Suppressor macrophage treated with lipopolysaccharide for 4 hours (primary cell): Measurements from ENCODE around the gene MAD1L1.

Experiments
- DNase-seq: peaks from one replicate; pipeline ENCODE4 v3.0.0-alpha.2; 2020

MAD1L1 gene

DNA sequence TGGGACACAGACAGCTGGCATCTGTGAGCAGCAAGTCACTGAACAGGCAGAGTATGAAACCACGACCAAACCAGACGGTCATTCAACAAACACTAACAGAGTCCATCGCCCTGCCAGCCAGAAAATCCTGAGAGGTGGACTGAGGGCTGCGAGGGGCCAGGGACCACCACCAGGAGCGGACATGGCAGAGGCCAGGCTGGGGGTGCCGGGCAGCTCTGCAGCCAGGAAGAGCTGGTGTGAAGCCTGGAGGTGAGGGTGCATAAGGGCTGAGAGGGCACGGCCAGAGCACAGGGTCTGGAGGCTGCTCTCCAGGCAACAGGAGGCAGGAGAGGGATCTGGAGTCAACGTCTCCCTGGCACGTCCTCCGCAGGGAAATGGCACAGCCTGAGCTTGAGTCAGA lies 15.5 kb downstream of the MAD1L1 start:
- no peak for DNase-seq

DNA sequence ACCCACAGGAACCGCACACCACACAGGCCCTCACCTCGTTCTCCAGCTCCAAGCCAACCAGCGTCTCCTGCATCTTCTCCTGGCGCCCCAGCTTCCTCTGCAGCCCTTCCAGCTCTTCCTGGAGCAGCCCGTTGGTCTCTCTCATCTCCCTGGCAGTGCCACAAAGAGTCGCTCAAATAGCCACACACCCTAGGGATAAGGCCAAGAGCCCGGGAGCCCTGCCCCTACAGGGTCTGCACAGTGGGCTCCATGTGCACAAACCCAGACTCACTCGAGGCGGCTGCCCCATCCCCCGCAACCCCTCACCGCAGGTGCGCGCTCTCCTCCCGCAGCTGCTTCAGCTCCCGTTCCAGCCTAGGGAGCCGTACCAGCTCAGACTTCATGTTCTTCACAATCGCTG lies 16.9 kb downstream of the MAD1L1 start:
- no peak for DNase-seq

DNA sequence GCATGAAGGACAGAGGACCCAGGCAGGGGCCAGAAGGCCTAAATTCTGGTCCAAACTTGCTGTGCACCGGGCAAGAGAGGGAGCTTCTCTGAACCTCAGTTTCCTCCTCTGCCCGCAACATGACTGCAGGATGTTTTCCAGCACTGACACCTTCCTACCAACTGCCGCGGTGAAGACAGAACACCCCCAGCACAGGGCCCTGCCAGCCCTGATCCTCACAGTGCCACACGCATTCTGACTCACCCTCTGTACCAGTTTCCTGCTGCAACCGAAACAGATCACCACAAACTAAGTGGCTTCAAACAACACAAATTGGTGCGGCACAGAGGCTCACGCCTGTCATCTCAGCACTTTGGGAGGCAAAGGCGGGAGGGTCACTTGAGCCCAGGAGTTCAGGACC lies 18.1 kb downstream of the MAD1L1 start:
- DNase-seq, result no peak

DNA sequence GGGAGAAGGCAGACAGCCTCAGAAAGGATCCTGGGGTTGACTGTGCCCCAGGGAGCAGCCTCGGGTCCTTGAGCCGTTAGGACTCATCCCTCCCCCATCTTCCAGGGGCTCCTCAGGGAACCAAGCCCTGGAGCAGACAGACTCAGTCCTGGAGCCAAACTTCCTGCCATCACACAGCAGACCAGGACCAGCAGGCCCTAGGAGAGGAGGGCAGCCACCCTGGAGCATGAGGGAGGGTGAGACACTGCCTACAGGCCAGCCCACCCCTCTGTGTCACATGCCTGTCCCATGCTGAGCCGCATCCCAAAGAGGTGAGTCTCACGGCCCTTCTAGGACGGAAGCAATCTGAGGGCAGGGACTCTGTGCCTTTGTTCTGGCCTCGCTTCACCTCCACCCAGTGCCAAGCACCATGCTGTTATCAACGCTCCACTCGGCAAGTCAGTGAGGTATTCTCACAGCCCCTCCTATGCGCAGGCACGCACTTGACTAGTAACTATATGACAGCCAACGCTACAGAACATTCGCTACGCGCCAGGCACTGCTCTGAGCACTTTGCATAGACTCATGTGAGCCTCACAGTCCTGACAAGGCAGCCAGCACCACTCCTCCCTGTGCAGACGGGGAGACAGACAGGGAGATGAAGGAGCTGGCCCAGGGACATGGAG lies 19.1 kb downstream of the MAD1L1 start:
- no peak for DNase-seq

DNA sequence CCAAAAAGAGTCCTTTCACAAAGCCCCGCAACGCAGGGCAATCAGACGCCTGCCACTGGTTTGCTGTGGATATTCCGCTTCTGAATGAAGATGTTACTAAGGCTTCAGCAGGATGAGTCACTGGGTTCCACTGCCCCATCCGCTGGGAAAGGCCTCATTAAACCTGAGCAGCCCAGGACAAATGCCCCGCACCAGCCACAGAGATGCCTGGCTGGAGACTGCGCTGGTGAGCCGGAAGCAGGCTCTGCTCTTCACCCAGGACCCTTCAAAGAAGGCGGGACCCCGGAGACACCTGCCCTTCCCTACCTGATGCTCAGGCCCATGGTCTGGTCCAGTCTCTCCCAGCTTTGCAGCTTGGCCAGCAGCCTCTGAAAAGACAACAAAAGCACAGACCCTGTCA lies 19.8 kb downstream of the MAD1L1 start:
- DNase-seq, result no peak

DNA sequence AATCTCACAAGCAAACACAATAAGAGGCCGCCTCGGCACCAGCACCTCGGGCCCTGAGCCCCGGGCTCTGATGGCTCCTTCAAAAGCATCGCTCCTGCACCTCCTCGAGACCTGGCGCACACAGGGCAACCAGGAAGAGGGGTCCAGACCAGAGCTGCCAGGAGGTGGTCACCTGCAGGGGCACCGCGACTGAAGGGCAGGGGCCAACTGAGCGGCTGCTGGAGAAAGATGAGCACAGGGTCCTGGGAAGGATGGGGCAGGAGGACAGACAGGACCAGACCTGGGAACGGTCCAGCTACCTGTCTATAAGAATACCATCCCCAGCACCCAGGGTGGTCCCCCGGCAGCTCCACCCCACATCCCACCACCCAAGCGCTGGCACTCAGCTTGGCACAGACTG lies 20.8 kb downstream of the MAD1L1 start:
- no peak for DNase-seq

DNA sequence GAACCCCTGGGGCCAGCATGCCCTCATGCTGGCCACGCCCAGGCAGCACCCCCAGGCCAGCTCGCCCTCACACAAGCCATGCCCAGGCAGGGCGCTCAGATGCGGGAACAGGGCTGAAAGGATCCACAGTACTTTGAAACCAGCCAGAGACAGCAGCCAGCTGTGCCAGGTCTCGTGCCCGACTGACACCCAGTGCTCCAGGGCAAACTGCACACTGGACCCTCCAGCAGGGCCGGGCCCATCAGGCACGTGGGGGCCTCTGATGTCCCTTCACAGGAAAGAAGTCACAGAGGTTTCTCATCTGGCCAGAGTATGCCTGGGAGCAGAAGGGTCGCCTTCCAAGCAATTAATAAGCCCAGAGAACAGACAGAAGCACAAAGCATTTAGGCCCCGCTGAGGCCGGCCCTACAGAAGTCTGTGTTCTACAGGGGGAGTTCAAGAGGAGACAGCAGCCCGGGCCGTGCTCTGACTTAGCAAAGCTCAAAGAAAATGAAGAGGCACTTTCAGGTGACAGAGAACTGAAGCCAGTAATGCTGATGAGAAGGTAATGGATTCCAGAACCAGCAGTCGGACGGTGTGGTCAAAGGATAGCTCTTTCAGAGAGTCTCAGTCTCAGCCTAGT lies 21.4 kb downstream of the MAD1L1 start:
- no peak for DNase-seq

DNA sequence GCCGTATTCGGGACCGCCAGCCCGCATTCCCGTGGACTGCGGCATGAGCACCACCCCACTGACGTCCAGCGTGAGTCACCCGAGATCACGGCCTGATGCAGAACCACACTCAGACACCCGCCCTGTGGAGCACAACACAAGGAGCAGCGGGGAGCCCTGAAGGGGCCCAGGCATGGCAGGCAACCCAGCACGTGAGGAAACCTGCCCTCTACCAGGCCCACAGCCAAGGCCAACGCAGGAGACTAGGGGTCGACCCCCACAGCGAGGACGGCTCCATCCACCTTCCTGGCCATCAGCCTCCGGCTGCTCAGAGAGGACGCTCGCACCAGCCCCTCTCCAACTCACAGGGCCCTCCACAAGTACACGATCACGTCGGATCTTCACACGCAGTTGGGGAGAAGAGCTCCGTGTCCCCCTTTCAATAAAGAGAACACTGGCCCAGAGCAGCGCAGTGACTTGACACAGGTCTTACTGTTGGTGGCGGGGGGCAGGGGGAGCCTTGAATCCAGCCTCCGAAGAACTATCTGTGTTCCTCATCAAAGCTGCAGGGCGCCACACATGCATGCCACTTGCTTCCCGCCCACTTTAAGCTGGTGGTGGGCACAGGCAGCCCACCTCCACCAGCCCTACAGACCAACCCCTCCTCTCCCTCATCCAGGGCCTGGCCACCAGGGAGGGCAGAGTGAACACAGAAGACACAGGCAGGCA lies 22.0 kb downstream of the MAD1L1 start:
- no peak for DNase-seq

DNA sequence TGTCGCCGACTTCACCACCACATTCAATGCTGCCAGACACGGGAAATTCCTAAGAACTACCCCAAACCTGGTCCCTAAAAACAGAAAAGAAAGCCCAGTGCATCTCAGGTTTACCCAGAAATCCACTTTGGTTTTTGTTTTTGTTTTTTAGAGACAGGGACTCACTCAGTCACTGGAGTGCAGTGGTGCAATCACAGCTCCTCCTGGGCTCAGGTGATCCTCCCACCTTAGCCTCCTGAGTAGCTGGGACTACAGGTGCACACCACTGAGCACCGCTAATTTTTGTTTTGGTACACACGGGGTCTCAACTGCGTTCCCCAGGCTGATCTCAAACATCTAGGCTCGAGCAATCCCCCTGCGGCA lies 22.8 kb downstream of the MAD1L1 start:
- DNase-seq, result no peak

DNA sequence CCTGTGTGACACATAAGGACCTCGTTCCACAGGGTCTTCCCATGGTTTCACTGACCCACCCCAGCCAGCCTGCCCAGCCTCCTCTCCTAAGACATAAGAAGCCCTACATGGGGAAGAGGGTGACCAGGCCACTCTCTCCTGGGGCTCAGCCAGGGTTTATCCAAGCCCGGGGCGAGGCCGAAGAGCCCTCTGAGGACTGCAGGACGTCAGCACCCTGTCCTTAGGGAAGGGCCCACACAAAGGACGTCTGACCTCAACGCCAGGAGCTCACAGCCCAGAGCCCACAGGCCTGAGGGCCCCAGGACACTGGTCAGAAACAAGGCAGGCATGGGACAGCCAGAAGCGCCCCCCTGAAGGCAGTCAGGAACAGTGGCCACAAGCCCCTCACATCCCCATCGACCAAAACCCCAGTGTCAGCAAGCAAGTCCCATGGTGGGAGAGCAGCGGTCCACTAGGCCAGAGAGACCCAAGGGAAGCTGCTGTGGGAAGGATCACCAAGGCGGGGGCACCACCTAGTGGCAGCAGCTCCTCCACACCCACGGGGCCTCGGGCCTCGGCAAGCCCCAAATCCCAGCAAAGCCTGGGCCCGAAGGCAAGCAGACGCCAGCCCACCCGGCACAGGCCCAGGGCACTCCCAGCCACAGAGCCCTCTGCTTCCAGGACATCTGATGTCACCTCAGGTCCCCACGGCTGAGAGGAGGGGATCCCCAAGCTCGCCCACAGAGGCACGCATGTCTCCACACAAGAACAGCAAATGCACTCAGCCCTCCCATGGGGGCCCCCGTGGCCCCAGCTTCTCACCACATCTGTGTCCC lies 23.4 kb downstream of the MAD1L1 start:
- peak; percentile 44 for DNase-seq

DNA sequence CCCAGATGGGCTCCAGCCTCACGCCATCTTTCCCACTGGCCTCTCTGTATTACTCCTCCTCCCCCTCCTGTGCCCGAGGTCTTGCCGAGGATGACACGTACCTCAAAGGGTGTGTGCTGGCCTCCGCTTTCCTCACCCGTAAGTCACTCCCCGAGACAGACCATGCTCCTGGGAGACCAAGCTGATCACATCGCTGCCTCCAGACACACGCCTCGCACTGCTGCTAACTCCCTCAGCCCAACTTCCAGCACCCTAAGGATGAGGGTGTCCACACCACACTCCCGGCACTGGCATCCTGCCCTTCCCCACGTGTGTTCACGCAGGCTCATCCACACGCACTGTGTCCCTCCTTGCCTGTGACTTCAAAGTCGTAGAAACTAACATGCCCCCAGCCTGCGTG lies 24.0 kb downstream of the MAD1L1 start:
- no peak for DNase-seq

DNA sequence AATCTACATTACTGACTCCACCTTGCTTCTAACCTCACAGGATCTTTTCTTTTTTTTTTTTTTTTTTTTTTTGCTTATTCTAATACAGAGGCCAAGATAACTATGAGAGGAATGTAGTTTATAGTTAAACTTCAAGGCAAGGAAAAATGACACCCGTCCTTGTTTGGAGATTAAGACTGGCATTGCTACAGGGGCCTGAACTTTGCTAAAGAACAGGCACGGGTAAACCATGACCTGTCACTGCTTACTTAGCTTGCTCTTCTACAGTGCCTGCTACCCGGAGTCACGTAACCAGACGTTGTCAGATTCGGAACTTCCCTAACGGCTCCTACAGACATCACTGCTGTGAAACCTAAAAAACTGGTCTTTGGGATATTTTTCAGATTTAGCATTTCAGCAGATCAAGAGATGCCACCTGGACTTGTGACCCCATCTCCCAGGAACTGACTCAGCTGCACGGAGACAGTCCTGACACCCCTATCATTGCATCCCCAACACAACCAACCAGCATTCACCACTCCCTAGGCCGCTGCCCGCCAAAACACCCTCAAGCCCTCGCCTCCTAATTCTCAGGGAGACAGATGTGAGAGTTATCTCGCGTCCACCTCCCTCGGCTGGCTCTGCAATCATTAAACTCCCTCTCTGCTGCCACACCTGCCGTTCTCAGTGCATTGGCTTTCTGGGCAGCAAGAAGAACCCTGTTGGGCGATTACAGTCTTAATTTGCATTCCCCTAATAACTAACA lies 27.5 kb downstream of the MAD1L1 start:
- DNase-seq, result no peak

DNA sequence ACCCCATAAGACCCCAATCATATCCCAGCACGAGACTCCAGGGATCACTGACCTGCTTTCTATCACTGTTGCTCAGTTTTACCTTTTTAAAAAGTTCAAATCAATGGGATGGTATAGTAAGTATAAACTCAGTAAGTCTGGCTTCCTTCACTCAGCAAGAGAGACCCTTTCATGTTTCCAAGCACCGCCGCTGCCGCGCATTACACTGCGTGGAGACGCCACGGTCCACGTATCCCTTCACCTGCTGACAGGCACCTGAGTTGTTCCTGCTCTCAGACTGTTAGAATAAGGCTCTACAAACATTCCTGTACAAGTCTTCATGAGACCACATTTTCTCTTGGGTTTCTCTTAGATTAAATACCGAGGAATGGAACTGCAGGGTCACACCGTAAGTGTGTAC lies 28.3 kb downstream of the MAD1L1 start:
- no peak for DNase-seq

DNA sequence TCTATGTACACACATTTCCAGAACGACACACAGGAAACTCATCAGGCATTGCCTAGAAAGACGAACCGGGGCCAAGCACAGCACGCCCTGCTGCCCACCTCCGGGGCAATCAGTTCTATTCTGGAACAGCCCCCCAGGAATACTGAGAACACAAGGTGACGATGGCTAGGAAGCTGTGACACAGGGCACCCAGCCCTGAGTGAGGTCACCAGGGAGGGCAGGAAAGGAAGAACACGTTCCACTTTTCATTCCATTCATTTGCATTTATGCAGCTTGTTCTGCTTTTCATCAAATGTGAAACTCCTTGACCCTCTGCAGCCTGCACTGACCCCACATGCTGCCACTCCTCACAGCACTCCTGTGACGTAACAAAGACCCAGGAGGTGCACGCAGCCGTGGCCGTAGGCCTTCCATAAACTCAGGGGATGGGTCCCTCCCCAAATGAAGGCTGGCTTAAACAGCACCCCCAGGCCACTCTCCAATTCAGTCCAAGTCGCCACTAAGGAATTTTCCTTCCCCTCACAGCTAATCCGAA lies 28.9 kb downstream of the MAD1L1 start:
- peak; percentile 43 for DNase-seq

DNA sequence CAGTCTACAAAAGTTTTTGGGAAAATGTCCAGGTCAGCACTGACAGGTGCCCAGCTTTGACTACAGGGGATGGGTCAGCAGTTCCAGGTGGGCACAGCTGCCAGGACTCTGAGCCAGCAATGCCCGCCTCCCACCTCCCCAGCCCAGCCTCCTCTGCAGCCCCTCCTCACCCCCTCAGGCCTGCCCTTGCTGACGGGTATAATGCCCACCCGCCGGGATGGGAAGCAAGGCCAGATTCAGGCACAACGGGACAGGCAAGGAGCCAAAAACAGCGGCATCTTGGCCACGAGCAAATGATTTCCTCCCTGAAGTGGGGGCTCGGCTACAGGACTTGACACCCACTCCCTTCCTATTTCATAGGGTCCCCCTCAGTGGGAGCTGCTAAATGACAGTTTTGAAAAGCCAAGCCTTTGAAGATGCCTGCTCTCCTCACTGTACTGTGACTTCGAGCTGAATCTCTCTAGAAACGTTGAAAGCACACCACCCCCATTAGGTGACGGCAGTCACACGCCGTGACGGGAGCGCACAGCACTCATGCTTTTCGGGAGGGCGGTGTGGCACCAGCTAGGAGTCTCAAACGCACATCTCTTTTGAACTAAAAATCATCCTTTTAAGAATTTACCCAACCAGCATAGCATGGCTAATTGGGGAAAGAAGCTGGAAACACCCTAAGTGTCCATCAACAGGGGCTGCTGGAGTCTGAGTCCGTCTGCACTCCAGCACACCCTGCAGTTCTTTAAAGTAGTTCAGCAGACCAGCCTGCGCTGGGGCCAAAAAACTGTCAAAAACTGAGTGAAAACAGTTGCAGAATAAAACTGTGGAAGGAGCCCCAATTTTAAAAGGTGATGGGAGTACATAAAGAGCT lies 29.6 kb downstream of the MAD1L1 start:
- no peak for DNase-seq

DNA sequence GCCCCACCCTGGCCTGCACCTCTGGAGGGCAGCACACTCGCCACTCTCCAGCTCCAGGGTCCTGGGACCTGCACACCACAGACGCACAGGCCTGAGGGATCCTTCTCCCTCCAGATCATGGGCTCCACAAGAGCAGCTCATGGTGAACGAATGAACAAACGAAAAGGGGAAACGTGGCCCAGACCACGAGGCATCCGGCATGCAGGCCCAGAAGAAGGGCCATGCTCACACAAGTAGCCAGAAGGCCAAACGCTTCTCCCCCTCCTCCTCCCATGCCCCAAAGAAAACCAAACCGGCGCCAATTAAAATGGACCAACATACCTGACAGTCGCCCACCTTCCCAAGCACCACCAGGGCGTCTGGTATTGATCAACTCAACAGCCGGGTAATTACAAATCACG lies 30.4 kb downstream of the MAD1L1 start:
- no peak for DNase-seq

DNA sequence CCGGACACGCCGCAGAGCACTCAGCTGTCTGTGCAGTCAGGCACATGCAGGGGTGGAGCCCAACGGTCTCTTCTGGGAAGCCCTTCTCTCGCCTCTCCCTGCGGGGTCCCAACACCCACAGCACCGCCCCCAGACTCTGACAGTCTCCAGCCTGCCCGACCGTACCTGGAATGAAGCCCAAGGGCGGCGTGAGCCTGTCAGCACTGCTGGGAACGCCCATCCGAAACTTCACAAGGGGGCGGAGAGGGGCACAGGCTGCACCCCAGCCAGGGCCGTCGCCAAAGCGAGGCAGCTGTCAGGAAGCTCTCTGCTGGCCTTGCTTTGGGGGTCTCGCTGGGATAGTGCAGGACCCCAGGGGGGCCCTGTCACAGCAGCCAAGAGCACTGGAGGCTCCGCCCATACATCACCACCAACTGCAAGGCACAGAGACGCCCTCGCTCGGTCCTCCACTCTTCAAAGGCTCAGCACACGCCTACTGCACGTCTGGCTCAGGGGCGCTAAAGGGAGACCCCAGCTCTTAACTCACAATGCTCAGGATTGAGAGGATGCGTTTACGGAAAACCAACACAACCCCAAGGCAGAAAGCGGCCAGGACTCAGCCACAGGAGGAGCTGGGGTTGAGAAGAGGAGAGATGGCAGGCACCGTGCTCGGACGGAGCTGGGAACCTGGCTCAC lies 30.9 kb downstream of the MAD1L1 start:
- no peak for DNase-seq

DNA sequence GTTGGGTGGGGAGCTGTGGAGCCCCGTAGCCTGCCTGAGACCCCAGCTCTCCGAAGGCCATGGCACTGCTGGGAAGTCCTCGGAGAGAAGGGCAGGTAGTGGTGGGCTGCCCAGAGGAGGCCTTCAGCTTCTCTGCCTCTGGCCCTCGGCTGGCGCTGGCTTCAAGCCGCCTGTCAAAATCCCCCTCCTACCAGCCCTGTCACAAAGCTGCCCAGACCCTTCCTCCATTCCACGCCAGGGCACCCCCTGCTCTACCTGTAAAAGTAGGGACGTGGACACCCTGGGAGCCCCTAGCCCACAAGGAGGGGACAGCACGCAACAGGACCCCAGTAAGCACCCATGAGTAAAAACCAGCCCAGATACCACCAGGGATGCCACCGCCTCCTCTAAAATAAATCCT lies 31.6 kb downstream of the MAD1L1 start:
- DNase-seq, result no peak

DNA sequence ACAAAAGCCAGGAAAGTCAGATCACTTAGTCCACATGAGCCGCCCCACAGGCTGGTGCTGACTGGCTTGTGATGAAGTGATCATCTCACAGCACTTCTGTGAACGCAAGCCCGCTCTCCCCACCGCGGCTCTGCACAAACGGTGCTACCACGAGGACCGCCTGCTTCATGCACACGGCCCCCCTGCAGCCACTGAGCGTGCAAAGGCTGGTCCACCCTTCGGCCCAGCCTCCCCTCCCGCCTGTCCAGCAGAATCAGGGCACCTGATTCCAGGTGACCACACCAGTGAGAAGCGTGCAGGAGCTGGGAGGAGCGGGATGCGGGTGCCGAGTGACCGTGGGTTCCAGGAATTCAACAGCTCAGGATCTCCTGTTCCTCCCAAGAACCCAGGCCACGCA lies 32.2 kb downstream of the MAD1L1 start:
- DNase-seq, result no peak

DNA sequence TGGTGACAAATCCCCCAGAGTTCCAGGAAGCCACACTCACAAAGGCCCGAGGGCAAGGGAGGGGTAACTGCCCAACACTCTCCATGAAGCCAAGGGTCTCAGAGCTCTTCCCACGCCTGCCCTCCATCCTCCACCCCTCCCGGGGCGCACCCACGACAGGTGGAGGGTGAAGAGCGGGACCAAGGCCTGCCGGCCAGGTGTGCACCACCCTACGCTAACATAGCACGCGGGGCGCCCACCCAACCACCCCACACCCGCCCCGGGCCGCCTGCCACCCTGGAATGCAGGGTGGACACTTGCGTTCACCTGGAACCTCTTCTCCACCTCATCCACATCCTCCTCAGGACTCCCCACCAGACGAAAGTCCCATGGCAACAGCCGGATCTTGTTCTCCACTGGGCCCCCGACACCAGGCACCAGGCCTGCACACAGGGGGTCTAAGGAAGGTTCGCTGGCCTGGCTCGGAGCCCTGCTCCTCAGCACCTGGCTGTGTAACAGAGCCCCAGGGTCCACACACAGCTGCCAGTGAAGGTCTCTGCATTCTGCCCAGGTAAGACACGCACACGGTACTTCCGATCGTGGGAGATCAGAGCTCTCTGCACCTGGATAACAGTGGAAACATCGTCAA lies 32.7 kb downstream of the MAD1L1 start:
- no peak for DNase-seq

DNA sequence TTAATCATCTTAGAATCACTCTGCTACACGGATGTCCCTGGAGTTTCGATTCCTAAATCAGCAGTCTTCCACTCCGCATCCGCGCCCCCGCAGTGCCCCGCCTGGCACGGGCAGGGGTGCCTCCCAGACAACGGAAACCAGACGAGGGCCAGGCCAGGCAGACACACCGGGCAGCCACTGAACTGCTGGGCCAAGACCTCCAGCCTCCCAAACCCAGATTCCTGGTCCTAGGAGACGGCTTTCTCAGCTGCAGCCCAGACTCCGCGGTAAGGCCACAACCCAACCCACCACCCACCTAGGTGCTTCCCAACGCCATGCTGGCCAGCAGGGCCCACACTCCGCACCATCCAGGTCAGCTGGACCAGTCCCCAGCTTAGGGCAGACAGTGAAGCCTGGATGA lies 33.2 kb downstream of the MAD1L1 start:
- no peak for DNase-seq
